Sigmoid colon (tissue), 7 donors: ENCODE measurements around the gene NME4. TPM values are rescaled to one million over a fixed set of nuclear protein-coding genes. Genes with fewer than 3 reads are reported as not detected.

Experiments used
- DNase-seq: peaks from one replicate; pipeline ENCODE4 v3.0.0-alpha.2; 2019
- H3K27ac ChIP-seq, 4 donors: fragments of 200-600 bp; sonication (generic); one replicate each; pipeline ENCODE4 v1.5.1; 2016 to 2019; ENCODE audit warnings: mild to moderate bottlenecking in 1 of 4
- H3K27me3 ChIP-seq, 3 donors: fragments of 200-600 bp; sonication (generic); one replicate each; pipeline ENCODE4 v1.5.1; 2019; ENCODE audit warnings: mild to moderate bottlenecking in 1 of 3
- H3K36me3 ChIP-seq, 4 donors: fragments of 200-600 bp; sonication (generic); one replicate each; pipeline ENCODE4 v1.5.1; 2016 to 2019
- H3K4me1 ChIP-seq, 4 donors: fragments of 200-600 bp; sonication (generic); one replicate each; pipeline ENCODE4 v1.5.1; 2017 to 2019
- H3K4me3 ChIP-seq, 4 donors: fragments of 200-600 bp; sonication (generic); one replicate each; pipeline ENCODE4 v1.5.1; 2017 to 2019; ENCODE audit warnings: mild to moderate bottlenecking in 2 of 4, moderate library complexity in 1 of 4
- H3K9me3 ChIP-seq, 4 donors: fragments of 200-600 bp in 3 of 4; sonication (generic) in 3 of 4; one replicate each; pipeline versions ENCODE4 v1.5.1 to v1.6.1; 2013 to 2019
- EP300 ChIP-seq, 4 donors: sonication (generic); formaldehyde crosslinking; IDR thresholded peaks; one replicate each; pipeline ENCODE4 v1.6.1; 2017; ENCODE audit warnings: antibody characterized with exemption in 4 of 4
- POLR2A ChIP-seq, 2 donors: fragments of 450-650 bp; IDR thresholded peaks; one replicate each; pipeline ENCODE4 v1.6.1; 2016; ENCODE audit warnings: antibody characterized with exemption in 2 of 2, mild to moderate bottlenecking in 2 of 2, moderate library complexity in 2 of 2
- POLR2AphosphoS5 ChIP-seq, 4 donors: sonication (generic); formaldehyde crosslinking; IDR thresholded peaks; one replicate each; pipeline ENCODE4 v1.6.1; 2017; ENCODE audit warnings: antibody characterized with exemption in 4 of 4
- WGBS, 2 donors: extraction: QIAGEN DNeasy Blood & Tissue Kit; methylation state at CpG; one replicate each; pipeline ENCODE4 v1.1.7; 2013; 5-methylcytosine and 5-hydroxymethylcytosine counted together
- intact Hi-C: fragments of 100-400 bp; cut with DNase I; formaldehyde crosslinking; loops from one replicate; pipeline ENCODE4 v1.15.1; 2023
- polyA plus RNA-seq, 3 donors: library from polyadenylated mRNA; stranded (reverse); fragments of 200-250 nt; gene quantifications; one replicate each; pipeline ENCODE4 v1.2.3, GENCODE V29; 2013
- total RNA-seq, 4 donors: library from RNA; depleted of rRNA; stranded (reverse); fragments of >200 nt; gene quantifications; one replicate each; pipeline ENCODE4 v1.1.0, GENCODE V29; 2016
- TF ChIP-seq, protein P1 (sequence below), 4 experiments: fragments of 450-650 bp in 3 of 4; fragments of 200-600 bp in 1 of 4; IDR thresholded peaks; one replicate each; pipeline ENCODE4 v1.5.1; 2016 to 2019; ENCODE audit warnings: antibody characterized with exemption in 4 of 4, mild to moderate bottlenecking in 3 of 4, moderate library complexity in 2 of 4
- donor health status: healthy with polysubstance abuse.
- donor health status: Bipolar disorder and iron deficiency.
- donor health status: healthy.

Gene NME4
- total and polyA plus RNA-seq, 7 donors = 39.6 to 281 (median 138) TPM

DNA sequence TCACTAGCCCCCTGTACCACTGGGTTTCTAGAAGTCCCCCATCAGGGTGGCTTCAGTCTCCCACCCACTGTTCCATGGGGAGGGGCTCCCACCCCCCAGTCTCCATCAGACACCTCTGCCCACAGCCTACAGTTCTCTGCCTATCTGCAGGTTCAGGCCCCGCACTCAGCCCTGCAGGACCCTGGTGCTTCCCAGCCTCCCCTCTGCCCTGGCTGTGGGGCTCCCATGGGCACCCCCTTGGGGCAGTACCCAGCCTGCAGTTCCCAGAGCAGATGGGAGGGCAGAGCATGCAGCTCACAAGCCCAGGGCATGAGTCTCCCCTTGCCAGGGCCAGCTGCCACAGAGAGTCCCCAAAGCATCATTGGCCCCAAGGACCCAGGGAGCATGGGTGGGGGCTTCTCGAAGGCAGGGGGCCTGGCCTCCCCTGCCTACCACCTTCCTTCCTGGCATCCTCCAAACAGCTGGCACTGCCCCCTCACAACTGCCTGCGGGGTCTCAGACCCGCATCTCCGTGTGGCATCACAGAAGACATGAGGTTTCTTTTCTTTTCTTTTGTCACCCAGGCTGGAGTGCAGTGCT is 23.9 kb upstream of the NME4 start:
- Histone ChIP-seq H3K9me3 (no peaks in the 10 kb centered on the region), H3K4me1 (peaks cover 3 to 20% (median 18%) of the 10 kb centered on the region in 4 donors), H3K36me3 (peaks cover 4 to 72% (median 39%) of the 10 kb centered on the region in 4 donors), H3K27me3 (no peaks in the 10 kb centered on the region), H3K27ac (no peak overlapping the region), H3K4me3 (no peak overlapping the region)
- 88 to 95% methylated on average over 5 of the region's 5 CpGs for WGBS, 2 donors
- intact Hi-C loops = loop anchor here (5.0 kb wide), 1 partner anchor 51 kb away; no protein-coding TSS in a partner anchor
- peak; percentile 66 for DNase-seq
- TF ChIP-seq POLR2AphosphoS5 (IDR thresholded peaks at IDR 0.05) = no peak
- TF ChIP-seq, protein P1, sequence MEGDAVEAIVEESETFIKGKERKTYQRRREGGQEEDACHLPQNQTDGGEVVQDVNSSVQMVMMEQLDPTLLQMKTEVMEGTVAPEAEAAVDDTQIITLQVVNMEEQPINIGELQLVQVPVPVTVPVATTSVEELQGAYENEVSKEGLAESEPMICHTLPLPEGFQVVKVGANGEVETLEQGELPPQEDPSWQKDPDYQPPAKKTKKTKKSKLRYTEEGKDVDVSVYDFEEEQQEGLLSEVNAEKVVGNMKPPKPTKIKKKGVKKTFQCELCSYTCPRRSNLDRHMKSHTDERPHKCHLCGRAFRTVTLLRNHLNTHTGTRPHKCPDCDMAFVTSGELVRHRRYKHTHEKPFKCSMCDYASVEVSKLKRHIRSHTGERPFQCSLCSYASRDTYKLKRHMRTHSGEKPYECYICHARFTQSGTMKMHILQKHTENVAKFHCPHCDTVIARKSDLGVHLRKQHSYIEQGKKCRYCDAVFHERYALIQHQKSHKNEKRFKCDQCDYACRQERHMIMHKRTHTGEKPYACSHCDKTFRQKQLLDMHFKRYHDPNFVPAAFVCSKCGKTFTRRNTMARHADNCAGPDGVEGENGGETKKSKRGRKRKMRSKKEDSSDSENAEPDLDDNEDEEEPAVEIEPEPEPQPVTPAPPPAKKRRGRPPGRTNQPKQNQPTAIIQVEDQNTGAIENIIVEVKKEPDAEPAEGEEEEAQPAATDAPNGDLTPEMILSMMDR (IDR thresholded peaks at IDR 0.05) = no peak

DNA sequence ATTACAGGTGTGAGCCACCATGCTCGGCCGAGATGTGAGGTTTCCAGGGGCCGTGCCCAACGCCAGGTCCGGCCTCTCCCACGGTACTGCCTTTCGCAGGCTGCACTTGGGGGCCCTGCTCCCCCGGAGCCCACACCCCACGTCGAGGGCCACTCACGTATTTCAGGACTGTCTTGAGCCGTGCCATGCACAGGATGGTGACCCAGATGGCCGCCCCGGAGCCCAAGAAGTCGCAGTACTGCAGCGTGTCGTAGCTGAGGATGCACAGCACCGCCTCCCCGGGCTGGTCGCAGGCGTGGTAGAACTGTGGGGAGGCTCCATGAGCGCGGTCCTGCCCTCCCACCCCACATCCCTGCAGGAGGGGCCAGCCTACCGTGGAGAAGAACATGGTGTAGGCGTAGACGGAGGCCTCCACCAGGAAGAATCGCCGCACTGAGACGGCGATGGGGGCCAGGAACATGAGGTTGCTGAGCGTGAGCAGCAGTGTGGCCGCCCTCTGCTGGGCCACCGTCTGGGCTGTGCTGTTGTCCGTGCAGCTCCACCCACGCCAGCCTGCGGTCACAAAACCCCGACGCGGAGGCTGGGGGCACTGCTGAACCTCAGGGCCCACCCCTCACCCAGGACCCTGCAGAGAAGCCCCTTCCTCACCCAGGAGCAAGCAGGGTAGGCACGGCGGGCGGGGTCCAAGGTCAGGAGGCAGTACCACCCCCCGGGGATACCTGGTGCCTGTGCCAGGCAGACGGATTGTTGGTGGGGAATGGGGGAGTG is 23.0 kb upstream of the NME4 start:
- DNase-seq = peak; percentile 63
- Histone ChIP-seq H3K4me1 (peaks cover 3 to 20% (median 18%) of the 10 kb centered on the region in 4 donors), H3K27me3 (no peaks in the 10 kb centered on the region), H3K9me3 (no peaks in the 10 kb centered on the region), H3K4me3 (no peak overlapping the region), H3K27ac (no peak overlapping the region), H3K36me3 (peaks cover 4 to 63% (median 31%) of the 10 kb centered on the region in 4 donors)
- WGBS, 2 donors = 93% methylated on average over 44 of the region's 44 CpGs
- intact Hi-C loops = loop anchor here (5.0 kb wide), 1 partner anchor 52 kb away; no protein-coding TSS in a partner anchor
- TF ChIP-seq POLR2AphosphoS5 (IDR thresholded peaks at IDR 0.05) (no peak), POLR2A (IDR thresholded peaks at IDR 0.05) (no peak), EP300 (IDR thresholded peaks at IDR 0.05) (no peak)
- TF ChIP-seq, protein P1 (IDR thresholded peaks at IDR 0.05) = no peak

DNA sequence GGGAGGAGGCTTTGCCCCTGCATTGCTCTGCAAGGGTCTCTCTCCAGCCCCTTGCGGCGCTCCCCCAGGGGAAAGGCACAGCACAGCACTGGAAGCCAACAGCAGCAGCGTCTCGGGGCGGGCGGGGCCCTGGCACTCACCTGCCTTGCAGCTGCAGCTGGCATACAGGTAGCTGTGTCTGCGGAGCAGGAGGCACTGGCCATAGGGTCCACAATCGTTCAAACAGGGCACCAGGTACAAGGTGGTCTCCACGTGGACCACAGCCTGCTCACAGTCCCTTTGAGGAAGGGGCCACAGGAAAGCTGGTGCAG is 22.4 kb upstream of the NME4 start:
- Histone ChIP-seq H3K36me3 (peaks cover 4 to 62% (median 31%) of the 10 kb centered on the region in 4 donors), H3K9me3 (no peaks in the 10 kb centered on the region), H3K27ac (no peak overlapping the region), H3K4me3 (no peak overlapping the region), H3K27me3 (no peaks in the 10 kb centered on the region), H3K4me1 (peaks cover 3 to 21% (median 16%) of the 10 kb centered on the region in 4 donors)
- 51 to 81% methylated on average over 9 of the region's 9 CpGs for WGBS, 2 donors
- TF ChIP-seq POLR2AphosphoS5 (IDR thresholded peaks at IDR 0.05) = no peak
- TF ChIP-seq EP300 (IDR thresholded peaks at IDR 0.05) = no peak
- TF ChIP-seq, protein P1 (IDR thresholded peaks at IDR 0.05) = no peak
- no peak for TF ChIP-seq POLR2A (IDR thresholded peaks at IDR 0.05)
- intact Hi-C loops = loop anchor here (5.0 kb wide), 1 partner anchor 52 kb away; no protein-coding TSS in a partner anchor
- no peak for DNase-seq

DNA sequence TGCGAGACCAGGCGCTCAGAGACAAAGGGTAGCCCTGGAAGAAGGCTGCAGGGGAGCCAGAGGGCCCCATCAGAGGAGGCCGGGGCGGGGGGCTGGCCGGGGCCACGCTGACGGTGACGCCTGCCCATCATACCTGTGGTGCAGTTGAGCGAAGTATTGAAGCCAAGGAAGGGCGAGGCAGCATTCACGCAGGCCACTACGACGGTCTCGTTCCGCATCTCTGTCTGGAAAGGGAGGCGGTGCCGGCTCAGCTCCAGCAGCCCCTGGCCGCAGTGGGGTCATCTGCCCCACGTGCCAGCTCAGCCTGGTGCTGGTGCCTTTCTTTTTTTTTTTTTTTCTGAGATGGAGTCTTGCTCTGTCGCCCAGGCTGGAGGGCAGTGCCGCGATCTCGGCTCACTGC is 21.8 kb upstream of the NME4 start:
- WGBS, 2 donors = 95% methylated on average over 23 of the region's 23 CpGs
- TF ChIP-seq EP300 (IDR thresholded peaks at IDR 0.05) (no peak), POLR2A (IDR thresholded peaks at IDR 0.05) (no peak), POLR2AphosphoS5 (IDR thresholded peaks at IDR 0.05) (no peak)
- TF ChIP-seq, protein P1 (IDR thresholded peaks at IDR 0.05) = no peak
- peaks cover 4 to 62% (median 31%) of the 10 kb centered on the region in 4 donors for H3K36me3 ChIP-seq

More for the DNA sequence above, 21.8 kb upstream of the NME4 start:
- Histone ChIP-seq H3K27ac (no peak overlapping the region), H3K9me3 (no peaks in the 10 kb centered on the region), H3K4me3 (no peak overlapping the region), H3K27me3 (no peaks in the 10 kb centered on the region), H3K4me1 (peaks cover 3 to 22% (median 14%) of the 10 kb centered on the region in 4 donors)
- intact Hi-C loops = no loop called here
- no peak for DNase-seq
